ENCODE results near the gene DAPK1. TPM values are rescaled to one million over a fixed set of nuclear protein-coding genes. Genes with fewer than 3 reads are reported as not detected.

Gene DAPK1
- total and polyA plus RNA-seq, 2 donors (not counting 3 experiments of a cell fraction or from before 2014, with no cell fraction given), result 58.9 to 119 TPM

DNA sequence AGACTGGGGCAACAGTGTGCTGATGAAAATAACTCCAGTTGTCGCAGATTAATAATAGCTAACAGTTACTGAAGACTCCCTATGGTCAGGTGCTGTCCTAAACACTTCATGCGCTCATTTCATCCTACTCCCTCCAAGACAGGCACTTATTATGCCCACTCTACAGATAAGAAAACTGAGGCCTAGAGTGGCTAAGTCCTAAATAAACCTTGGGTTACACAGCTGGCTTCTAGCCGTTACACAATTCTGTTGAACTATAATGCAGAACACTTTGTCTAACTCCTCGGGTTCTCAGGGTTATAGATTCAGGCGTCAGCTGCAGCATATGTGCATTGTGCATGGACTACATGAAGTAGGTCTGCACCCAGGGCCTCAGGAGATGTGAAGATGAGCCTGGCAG lies 103.9 kb downstream of the DAPK1 start:
- no peak overlapping the region for H3K4me2 ChIP-seq (ENCODE audit: insufficient read depth, low read length)
- ChIA-PET POLR2A (no interaction called here), CTCF (no interaction called here)
- no peak overlapping the region for H3K27ac ChIP-seq (ENCODE audit: insufficient read depth, low read depth, low read length)
- peaks cover 0 to 10% of the 10 kb centered on the region in 2 experiments for H3K36me3 ChIP-seq (ENCODE audit: control insufficient read depth in 2 of 2, extremely low read depth in 1 of 2, insufficient read depth in 2 of 2, low read length in 2 of 2)
- H3K27me3 ChIP-seq (ENCODE audit: control insufficient read depth in 2 of 2, insufficient read depth in 2 of 2, low read length in 2 of 2), result no peaks in the 10 kb centered on the region
- H3K9me3 ChIP-seq (replicated peaks; ENCODE audit: control insufficient read depth, insufficient read depth, low read length), result no peaks in the 10 kb centered on the region
- dilution Hi-C loops (cut with MboI; ENCODE audit: extremely low pct_ligation_motif_present, low sequenced_read_pairs), result no loop called here
- H4K20me1 ChIP-seq (replicated peaks; ENCODE audit: control insufficient read depth, extremely low read depth, insufficient read depth, low read length), result no peaks in the 10 kb centered on the region
- no peaks in the 10 kb centered on the region for H3K9me1 ChIP-seq (replicated peaks; ENCODE audit: control insufficient read depth, extremely low read depth, insufficient read depth, low read length)
- H3K9ac ChIP-seq (replicated peaks; ENCODE audit: extremely low read depth, insufficient read depth, low read length), result no peak overlapping the region
- TF ChIP-seq FOS (IDR thresholded peaks at IDR 0.05; ENCODE audit: borderline replicate concordance, insufficient read depth, low read length), result no peak
- TF ChIP-seq POLR2AphosphoS5 (IDR thresholded peaks at IDR 0.05; ENCODE audit: insufficient read depth, low read depth, low read length), result no peak
- no peak for TF ChIP-seq GATA2 (IDR thresholded peaks at IDR 0.05; ENCODE audit: insufficient read depth, insufficient read length, low read depth, low read length)
- no peak for TF ChIP-seq POLR2A (IDR thresholded peaks at IDR 0.05; ENCODE audit: low read depth, low read length)
- TF ChIP-seq JUN (IDR thresholded peaks at IDR 0.05; ENCODE audit: borderline replicate concordance, insufficient read depth, insufficient read length, low read depth), result no peak
- TF ChIP-seq, protein P1, sequence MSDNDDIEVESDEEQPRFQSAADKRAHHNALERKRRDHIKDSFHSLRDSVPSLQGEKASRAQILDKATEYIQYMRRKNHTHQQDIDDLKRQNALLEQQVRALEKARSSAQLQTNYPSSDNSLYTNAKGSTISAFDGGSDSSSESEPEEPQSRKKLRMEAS (IDR thresholded peaks at IDR 0.05; ENCODE audit: insufficient read depth, insufficient read length), result no peak
- no peak for TF ChIP-seq MYC (IDR thresholded peaks at IDR 0.05; ENCODE audit: low read depth, low read length)
- TF ChIP-seq, protein P2, sequence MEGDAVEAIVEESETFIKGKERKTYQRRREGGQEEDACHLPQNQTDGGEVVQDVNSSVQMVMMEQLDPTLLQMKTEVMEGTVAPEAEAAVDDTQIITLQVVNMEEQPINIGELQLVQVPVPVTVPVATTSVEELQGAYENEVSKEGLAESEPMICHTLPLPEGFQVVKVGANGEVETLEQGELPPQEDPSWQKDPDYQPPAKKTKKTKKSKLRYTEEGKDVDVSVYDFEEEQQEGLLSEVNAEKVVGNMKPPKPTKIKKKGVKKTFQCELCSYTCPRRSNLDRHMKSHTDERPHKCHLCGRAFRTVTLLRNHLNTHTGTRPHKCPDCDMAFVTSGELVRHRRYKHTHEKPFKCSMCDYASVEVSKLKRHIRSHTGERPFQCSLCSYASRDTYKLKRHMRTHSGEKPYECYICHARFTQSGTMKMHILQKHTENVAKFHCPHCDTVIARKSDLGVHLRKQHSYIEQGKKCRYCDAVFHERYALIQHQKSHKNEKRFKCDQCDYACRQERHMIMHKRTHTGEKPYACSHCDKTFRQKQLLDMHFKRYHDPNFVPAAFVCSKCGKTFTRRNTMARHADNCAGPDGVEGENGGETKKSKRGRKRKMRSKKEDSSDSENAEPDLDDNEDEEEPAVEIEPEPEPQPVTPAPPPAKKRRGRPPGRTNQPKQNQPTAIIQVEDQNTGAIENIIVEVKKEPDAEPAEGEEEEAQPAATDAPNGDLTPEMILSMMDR (IDR thresholded peaks at IDR 0.05; ENCODE audit: extremely low read depth in 1 of 2, insufficient read depth in 1 of 2, low read depth in 1 of 2, low read length in 2 of 2), result no peak
- TF ChIP-seq EZH2 (IDR thresholded peaks at IDR 0.05; ENCODE audit: borderline replicate concordance, low read depth, low read length, severe bottlenecking), result no peak
- FAIRE-seq (peak; percentile 4), DNase-seq (ENCODE audit: low read depth, low spot score) (no peak)
- no peak overlapping the region for H2AFZ ChIP-seq (ENCODE audit: low read depth, low read length)
- H3K4me3 ChIP-seq (replicated peaks in 1 of 3; ENCODE audit: insufficient read depth in 1 of 3, low read depth in 1 of 3, low read length in 3 of 3), result no peak overlapping the region
- intact Hi-C loops (cut with micrococcal nuclease), result loop anchor here (2.0 kb wide), 3 partner anchors 33 to 85 kb away; no protein-coding TSS in a partner anchor
- no TSS peak for BruUV-seq (replicated peaks)
- peaks cover 20% of the 10 kb centered on the region for H3K4me1 ChIP-seq (ENCODE audit: control insufficient read depth, extremely low read depth, insufficient read depth, low read length)
- no peaks in the 10 kb centered on the region for H3K79me2 ChIP-seq (ENCODE audit: control insufficient read depth, insufficient read depth, low read length)
